Testis (tissue), 2 donors: Measurements from ENCODE around the gene DDN.

ENCODE experiments used
- POLR2A ChIP-seq: fragments of 450-650 bp; IDR thresholded peaks from one replicate; pipeline ENCODE4 v1.6.1; 2017; ENCODE audit warnings: antibody characterized with exemption, mild to moderate bottlenecking, moderate library complexity
- TF ChIP-seq, protein P1 (sequence below), 3 experiments: fragments of 450-650 bp in 2 of 3; fragments of 200-600 bp in 1 of 3; sonication (generic) in 1 of 3; IDR thresholded peaks; one replicate each; pipeline ENCODE4 v1.5.1; 2016 to 2019; ENCODE audit warnings: antibody characterized with exemption in 3 of 3, mild to moderate bottlenecking in 2 of 3, moderate library complexity in 1 of 3

DNA sequence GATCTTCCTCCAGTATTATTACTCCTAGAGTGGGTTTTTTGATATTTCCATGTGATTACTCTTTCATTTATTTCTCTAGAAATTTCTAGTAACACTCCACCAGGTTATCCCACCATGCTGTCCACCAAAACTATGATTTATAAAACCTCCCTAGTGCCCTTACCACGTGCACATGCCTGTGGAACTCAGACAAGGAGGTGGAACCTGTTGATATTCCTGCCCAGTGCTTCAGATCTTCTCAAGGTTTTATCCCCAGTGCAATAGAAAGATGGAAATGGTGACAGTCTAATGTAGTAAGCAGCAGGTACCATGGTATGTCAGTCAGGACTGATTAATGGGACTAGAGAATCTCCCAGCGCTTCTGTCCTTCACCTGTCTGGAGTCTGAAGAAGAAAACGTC lies 38.3 kb downstream of the DDN start:
- TF ChIP-seq, protein P1, sequence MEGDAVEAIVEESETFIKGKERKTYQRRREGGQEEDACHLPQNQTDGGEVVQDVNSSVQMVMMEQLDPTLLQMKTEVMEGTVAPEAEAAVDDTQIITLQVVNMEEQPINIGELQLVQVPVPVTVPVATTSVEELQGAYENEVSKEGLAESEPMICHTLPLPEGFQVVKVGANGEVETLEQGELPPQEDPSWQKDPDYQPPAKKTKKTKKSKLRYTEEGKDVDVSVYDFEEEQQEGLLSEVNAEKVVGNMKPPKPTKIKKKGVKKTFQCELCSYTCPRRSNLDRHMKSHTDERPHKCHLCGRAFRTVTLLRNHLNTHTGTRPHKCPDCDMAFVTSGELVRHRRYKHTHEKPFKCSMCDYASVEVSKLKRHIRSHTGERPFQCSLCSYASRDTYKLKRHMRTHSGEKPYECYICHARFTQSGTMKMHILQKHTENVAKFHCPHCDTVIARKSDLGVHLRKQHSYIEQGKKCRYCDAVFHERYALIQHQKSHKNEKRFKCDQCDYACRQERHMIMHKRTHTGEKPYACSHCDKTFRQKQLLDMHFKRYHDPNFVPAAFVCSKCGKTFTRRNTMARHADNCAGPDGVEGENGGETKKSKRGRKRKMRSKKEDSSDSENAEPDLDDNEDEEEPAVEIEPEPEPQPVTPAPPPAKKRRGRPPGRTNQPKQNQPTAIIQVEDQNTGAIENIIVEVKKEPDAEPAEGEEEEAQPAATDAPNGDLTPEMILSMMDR (IDR thresholded peaks at IDR 0.05) = no peak
- TF ChIP-seq POLR2A = no peak
